Measurements from ENCODE around the gene CPNE4. TPM values are rescaled to one million over a fixed set of nuclear protein-coding genes. Genes with fewer than 3 reads are reported as not detected.

The CPNE4 gene
- total RNA-seq, 1 donor from 2014 or later: 0.04 TPM

GRCh38 chr3:131582438-131582837 is 452.4 kb downstream of the CPNE4 start:
- no peak for ATAC-seq

- ATAC-seq: no peak
Observed at GRCh38 chr3:131568460-131568859, 466.4 kb downstream of the CPNE4 start.

- no peak for ATAC-seq
Observed at GRCh38 chr3:131564812-131565211, 470.0 kb downstream of the CPNE4 start.

GRCh38 chr3:131561511-131561910 is 473.3 kb downstream of the CPNE4 start:
- peak; percentile 95 for ATAC-seq

- ATAC-seq: no peak
Observed at GRCh38 chr3:131560795-131561194, 474.0 kb downstream of the CPNE4 start.

GRCh38 chr3:131555456-131555855 is 479.4 kb downstream of the CPNE4 start:
- ATAC-seq: no peak

- ATAC-seq: no peak
Observed at GRCh38 chr3:131553495-131554247, 481.1 kb downstream of the CPNE4 start.

GRCh38 chr3:131551761-131552160 is 483.1 kb downstream of the CPNE4 start:
- no peak for ATAC-seq

- ATAC-seq: no peak
Observed at GRCh38 chr3:131550562-131551465, 484.0 kb downstream of the CPNE4 start.

- no peak for ATAC-seq
Observed at GRCh38 chr3:131549340-131549739, 485.5 kb downstream of the CPNE4 start.

- no peak for ATAC-seq
Observed at GRCh38 chr3:131547585-131547984, 487.2 kb downstream of the CPNE4 start.

GRCh38 chr3:131546441-131546840 is 488.4 kb downstream of the CPNE4 start:
- no peak for ATAC-seq

- no peak for ATAC-seq
Observed at GRCh38 chr3:131544557-131544956, 490.3 kb downstream of the CPNE4 start.

GRCh38 chr3:131543714-131544113 is 491.1 kb downstream of the CPNE4 start:
- ATAC-seq: peak; percentile 59

GRCh38 chr3:131541288-131541687 is 493.5 kb downstream of the CPNE4 start:
- ATAC-seq: no peak

GRCh38 chr3:131540821-131541220 is 494.0 kb downstream of the CPNE4 start:
- ATAC-seq: no peak

GRCh38 chr3:131540143-131540542 is 494.7 kb downstream of the CPNE4 start:
- ATAC-seq: no peak

GRCh38 chr3:131538968-131539367 is 495.8 kb downstream of the CPNE4 start:
- ATAC-seq: no peak

GRCh38 chr3:131537531-131537930 is 497.3 kb downstream of the CPNE4 start:
- no peak for ATAC-seq

GRCh38 chr3:131535596-131535995 is 499.2 kb downstream of the CPNE4 start:
- peak; percentile 61 for ATAC-seq

GRCh38 chr3:131535131-131535530 is 499.7 kb downstream of the CPNE4 start:
- ATAC-seq: no peak

- no peak for ATAC-seq
Observed at GRCh38 chr3:131532645-131533044, 502.2 kb downstream of the CPNE4 start.

GRCh38 chr3:131530843-131531242 is 504.0 kb downstream of the CPNE4 start:
- no peak for ATAC-seq

GRCh38 chr3:131530388-131530787 is 504.4 kb downstream of the CPNE4 start:
- ATAC-seq: no peak
